WTC11 (cell line): ENCODE data around the gene ASB2. TPM values are rescaled to one million over a fixed set of nuclear protein-coding genes. Genes with fewer than 3 reads are reported as not detected.

Experiments
- ATAC-seq: fragments of 200-7000 bp; cut with Tn5 transposase; 2 replicates; pipeline ENCODE4 v1.10.0; 2021; ENCODE audit warnings: mild to moderate bottlenecking, moderate library complexity
- CTCF ChIA-PET: fragments of 300-600 bp; sonication (Branson Sonifier 250); formaldehyde crosslinking; loops from one replicate; lab custom pipeline; 2021; ENCODE audit warnings: antibody characterized with exemption; lab: Charles Lee
- POLR2A ChIA-PET: fragments of 350-600 bp; sonication (Branson Sonifier 250); formaldehyde crosslinking; loops from one replicate; lab custom pipeline; 2021; ENCODE audit warnings: antibody characterized with exemption; lab: Charles Lee
- DNase-seq: peaks from one replicate; pipeline ENCODE4 v3.0.0; 2021; ENCODE audit warnings: low spot score
- H3K27ac Mint-ChIP-seq: 2 replicates; pipeline ENCODE4 v1.8.0; 2021; ENCODE audit warnings: mixed read lengths
- H3K27me3 Mint-ChIP-seq: 2 replicates; pipeline ENCODE4 v1.8.0; 2021; ENCODE audit warnings: low read depth, mild to moderate bottlenecking, moderate library complexity, mixed read lengths
- H3K36me3 Mint-ChIP-seq: 2 replicates; pipeline ENCODE4 v1.8.0; 2021; ENCODE audit warnings: mixed read lengths
- H3K4me1 Mint-ChIP-seq: 2 replicates; pipeline ENCODE4 v1.8.0; 2022; ENCODE audit warnings: mixed read lengths
- H3K4me3 Mint-ChIP-seq: 2 replicates; pipeline ENCODE4 v1.8.0; 2021; ENCODE audit warnings: mild to moderate bottlenecking, moderate library complexity, mixed read lengths
- H3K9me3 Mint-ChIP-seq: 2 replicates; pipeline ENCODE4 v1.8.0; 2021; ENCODE audit warnings: mixed read lengths
- AFF4 ChIP-seq: sonication (generic); formaldehyde crosslinking; IDR thresholded peaks from 2 replicates; pipeline ENCODE4 v1.8.1; 2023; ENCODE audit warnings: mild to moderate bottlenecking, missing genetic modification reagents, borderline replicate concordance
- ATF6 ChIP-seq: sonication (generic); formaldehyde crosslinking; IDR thresholded peaks from 2 replicates; pipeline ENCODE4 v1.8.1; 2023; ENCODE audit warnings: mild to moderate bottlenecking, missing genetic modification reagents
- E2F5 ChIP-seq: sonication (generic); formaldehyde crosslinking; IDR thresholded peaks from 2 replicates; pipeline ENCODE4 v1.8.1; 2022; ENCODE audit warnings: mild to moderate bottlenecking, moderate library complexity, missing genetic modification reagents
- GABPB1 ChIP-seq: sonication (generic); formaldehyde crosslinking; IDR thresholded peaks from 2 replicates; pipeline ENCODE4 v1.8.1; 2023; ENCODE audit warnings: mild to moderate bottlenecking, missing genetic modification reagents
- HMGXB4 ChIP-seq: sonication (generic); formaldehyde crosslinking; IDR thresholded peaks from 2 replicates; pipeline ENCODE4 v1.8.1; 2023; ENCODE audit warnings: mild to moderate bottlenecking, moderate library complexity, missing genetic modification reagents
- IRF2 ChIP-seq: sonication (generic); formaldehyde crosslinking; IDR thresholded peaks from 2 replicates; pipeline ENCODE4 v1.8.0; 2022; ENCODE audit warnings: low read depth, missing genetic modification reagents, borderline replicate concordance
- NR1H2 ChIP-seq: sonication (generic); formaldehyde crosslinking; IDR thresholded peaks from 2 replicates; pipeline ENCODE4 v1.9.0; 2021; ENCODE audit warnings: mild to moderate bottlenecking, moderate library complexity, missing genetic modification reagents
- NR2C2 ChIP-seq: sonication (generic); formaldehyde crosslinking; IDR thresholded peaks from 2 replicates; pipeline ENCODE4 v1.8.0; 2022; ENCODE audit warnings: mild to moderate bottlenecking, missing genetic modification reagents
- RORB ChIP-seq: fragments of 250-450 bp; sonication (Bioruptor Pico); IDR thresholded peaks from 2 replicates; pipeline ENCODE4 v1.9.0; 2021; ENCODE audit warnings: mild to moderate bottlenecking
- SMAD3 ChIP-seq: sonication (generic); formaldehyde crosslinking; IDR thresholded peaks from 2 replicates; pipeline ENCODE4 v1.8.0; 2022; ENCODE audit warnings: missing genetic modification reagents, mild to moderate bottlenecking, borderline replicate concordance
- ZNF219 ChIP-seq: sonication (generic); formaldehyde crosslinking; IDR thresholded peaks from 2 replicates; pipeline ENCODE4 v1.8.0; 2023; ENCODE audit warnings: missing genetic modification reagents, mild to moderate bottlenecking, borderline replicate concordance
- ZNF416 ChIP-seq: fragments of 250-450 bp; sonication (Bioruptor Pico); IDR thresholded peaks from 2 replicates; pipeline ENCODE4 v1.9.0; 2021; ENCODE audit warnings: mild to moderate bottlenecking, inconsistent platforms
- ZNF423 ChIP-seq: fragments of 250-450 bp; sonication (Bioruptor Pico); IDR thresholded peaks from 2 replicates; pipeline ENCODE4 v2.1.2; 2022; ENCODE audit warnings: mild to moderate bottlenecking, moderate library complexity
- total RNA-seq: library from RNA; stranded (reverse); gene quantifications from 3 replicates; pipeline ENCODE4 v1.2.3, GENCODE V29; 2021
- TF ChIP-seq, protein P1 (sequence below): sonication (generic); formaldehyde crosslinking; conservative IDR thresholded peaks from 2 replicates; pipeline ENCODE4 v1.8.1; 2023; ENCODE audit warnings: mild to moderate bottlenecking, low read depth, missing genetic modification reagents, moderate library complexity
- TF ChIP-seq, protein P2 (sequence below): sonication (generic); formaldehyde crosslinking; IDR thresholded peaks from 2 replicates; pipeline ENCODE4 v1.8.1; 2023; ENCODE audit warnings: mild to moderate bottlenecking, missing genetic modification reagents, moderate library complexity
- TF ChIP-seq, protein P3 (sequence below): sonication (generic); formaldehyde crosslinking; IDR thresholded peaks from 2 replicates; pipeline ENCODE4 v1.8.1; 2023; ENCODE audit warnings: mild to moderate bottlenecking, missing genetic modification reagents, moderate library complexity
- TF ChIP-seq, protein P4 (sequence below): sonication (generic); formaldehyde crosslinking; IDR thresholded peaks from 2 replicates; pipeline ENCODE4 v1.8.0; 2022; ENCODE audit warnings: mild to moderate bottlenecking, missing genetic modification reagents
- TF ChIP-seq, protein P5 (sequence below): fragments of 250-450 bp; sonication (Bioruptor Pico); IDR thresholded peaks from 2 replicates; pipeline ENCODE4 v1.9.0; 2021; ENCODE audit warnings: mild to moderate bottlenecking
- TF ChIP-seq, protein P6 (sequence below): sonication (generic); formaldehyde crosslinking; IDR thresholded peaks from 2 replicates; pipeline ENCODE4 v1.8.0; 2022; ENCODE audit warnings: mild to moderate bottlenecking, missing genetic modification reagents

ASB2 gene
- total RNA-seq, 1 experiment from 2014 or later, result 0.37 TPM

DNA sequence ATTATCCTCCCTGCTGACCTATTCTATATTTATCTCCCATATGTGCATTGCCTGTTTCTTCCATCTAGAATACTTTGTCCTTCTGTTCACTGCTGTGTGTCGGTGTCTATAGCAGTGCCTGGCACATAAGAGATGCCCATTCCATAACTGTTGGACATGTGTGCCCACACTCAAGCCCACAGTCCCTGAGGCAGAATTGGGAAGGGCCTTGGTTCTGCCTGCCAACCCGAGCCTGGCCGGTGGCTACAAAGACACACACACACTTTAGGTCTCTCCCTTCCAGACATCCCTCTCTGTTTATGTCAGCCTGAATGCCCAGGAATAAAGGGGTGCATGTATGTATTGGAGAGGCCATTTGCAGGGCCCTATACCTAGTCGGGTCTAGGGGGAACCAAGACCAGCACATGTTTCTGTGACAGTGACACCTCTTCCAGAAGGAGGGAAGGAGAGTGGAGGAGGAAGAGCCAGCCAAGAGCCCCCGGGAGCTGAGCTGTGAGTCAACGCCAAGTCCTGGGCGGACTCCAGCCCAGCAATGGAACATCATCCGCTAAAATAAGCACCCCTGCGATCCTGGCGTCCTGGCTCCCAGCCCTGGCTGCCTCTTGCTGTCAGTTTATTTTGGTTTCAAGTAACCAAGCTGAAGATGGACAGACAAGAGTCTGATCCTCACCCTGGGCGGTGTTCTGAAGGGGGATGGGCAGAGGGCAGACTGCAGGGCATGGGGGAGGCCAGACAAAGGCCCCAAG is 4.3 kb upstream of the ASB2 start:
- DNase-seq, result no peak
- no peak overlapping the region for H3K4me3 Mint-ChIP-seq
- no peaks in the 10 kb centered on the region; the same call in 1 of the 2 replicates for H3K27me3 Mint-ChIP-seq
- ATAC-seq, result no peak
- CTCF ChIA-PET, result interaction anchor here (1.5 to 7.3 kb wide), 2 partner anchors 41 to 56 kb away, joined by 4 to 71 read pairs; no protein-coding TSS in a partner anchor
- POLR2A ChIA-PET, result no interaction called here
- H3K9me3 Mint-ChIP-seq, result no peaks in the 10 kb centered on the region
- TF ChIP-seq ZNF423 (CRISPR knock-in tag), result no peak
- TF ChIP-seq, protein P1, sequence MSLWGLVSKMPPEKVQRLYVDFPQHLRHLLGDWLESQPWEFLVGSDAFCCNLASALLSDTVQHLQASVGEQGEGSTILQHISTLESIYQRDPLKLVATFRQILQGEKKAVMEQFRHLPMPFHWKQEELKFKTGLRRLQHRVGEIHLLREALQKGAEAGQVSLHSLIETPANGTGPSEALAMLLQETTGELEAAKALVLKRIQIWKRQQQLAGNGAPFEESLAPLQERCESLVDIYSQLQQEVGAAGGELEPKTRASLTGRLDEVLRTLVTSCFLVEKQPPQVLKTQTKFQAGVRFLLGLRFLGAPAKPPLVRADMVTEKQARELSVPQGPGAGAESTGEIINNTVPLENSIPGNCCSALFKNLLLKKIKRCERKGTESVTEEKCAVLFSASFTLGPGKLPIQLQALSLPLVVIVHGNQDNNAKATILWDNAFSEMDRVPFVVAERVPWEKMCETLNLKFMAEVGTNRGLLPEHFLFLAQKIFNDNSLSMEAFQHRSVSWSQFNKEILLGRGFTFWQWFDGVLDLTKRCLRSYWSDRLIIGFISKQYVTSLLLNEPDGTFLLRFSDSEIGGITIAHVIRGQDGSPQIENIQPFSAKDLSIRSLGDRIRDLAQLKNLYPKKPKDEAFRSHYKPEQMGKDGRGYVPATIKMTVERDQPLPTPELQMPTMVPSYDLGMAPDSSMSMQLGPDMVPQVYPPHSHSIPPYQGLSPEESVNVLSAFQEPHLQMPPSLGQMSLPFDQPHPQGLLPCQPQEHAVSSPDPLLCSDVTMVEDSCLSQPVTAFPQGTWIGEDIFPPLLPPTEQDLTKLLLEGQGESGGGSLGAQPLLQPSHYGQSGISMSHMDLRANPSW (CRISPR knock-in tag), result no peak
- TF ChIP-seq ZNF416, result no peak
- TF ChIP-seq, protein P2, sequence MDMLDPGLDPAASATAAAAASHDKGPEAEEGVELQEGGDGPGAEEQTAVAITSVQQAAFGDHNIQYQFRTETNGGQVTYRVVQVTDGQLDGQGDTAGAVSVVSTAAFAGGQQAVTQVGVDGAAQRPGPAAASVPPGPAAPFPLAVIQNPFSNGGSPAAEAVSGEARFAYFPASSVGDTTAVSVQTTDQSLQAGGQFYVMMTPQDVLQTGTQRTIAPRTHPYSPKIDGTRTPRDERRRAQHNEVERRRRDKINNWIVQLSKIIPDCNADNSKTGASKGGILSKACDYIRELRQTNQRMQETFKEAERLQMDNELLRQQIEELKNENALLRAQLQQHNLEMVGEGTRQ, result no peak
- TF ChIP-seq RORB, result no peak
- no peak for TF ChIP-seq HMGXB4 (CRISPR knock-in tag)
- TF ChIP-seq, protein P3, sequence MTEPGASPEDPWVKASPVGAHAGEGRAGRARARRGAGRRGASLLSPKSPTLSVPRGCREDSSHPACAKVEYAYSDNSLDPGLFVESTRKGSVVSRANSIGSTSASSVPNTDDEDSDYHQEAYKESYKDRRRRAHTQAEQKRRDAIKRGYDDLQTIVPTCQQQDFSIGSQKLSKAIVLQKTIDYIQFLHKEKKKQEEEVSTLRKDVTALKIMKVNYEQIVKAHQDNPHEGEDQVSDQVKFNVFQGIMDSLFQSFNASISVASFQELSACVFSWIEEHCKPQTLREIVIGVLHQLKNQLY (CRISPR knock-in tag), result no peak
- no peak for TF ChIP-seq ZNF219 (CRISPR knock-in tag)
- no peak for TF ChIP-seq NR2C2 (CRISPR knock-in tag)
- TF ChIP-seq E2F5 (CRISPR knock-in tag), result no peak
- TF ChIP-seq, protein P4, sequence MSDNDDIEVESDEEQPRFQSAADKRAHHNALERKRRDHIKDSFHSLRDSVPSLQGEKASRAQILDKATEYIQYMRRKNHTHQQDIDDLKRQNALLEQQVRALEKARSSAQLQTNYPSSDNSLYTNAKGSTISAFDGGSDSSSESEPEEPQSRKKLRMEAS (CRISPR knock-in tag), result no peak
- no peak for TF ChIP-seq GABPB1 (CRISPR knock-in tag)
- TF ChIP-seq, protein P5, sequence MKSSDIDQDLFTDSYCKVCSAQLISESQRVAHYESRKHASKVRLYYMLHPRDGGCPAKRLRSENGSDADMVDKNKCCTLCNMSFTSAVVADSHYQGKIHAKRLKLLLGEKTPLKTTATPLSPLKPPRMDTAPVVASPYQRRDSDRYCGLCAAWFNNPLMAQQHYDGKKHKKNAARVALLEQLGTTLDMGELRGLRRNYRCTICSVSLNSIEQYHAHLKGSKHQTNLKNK, result no peak
- no peak for TF ChIP-seq SMAD3 (CRISPR knock-in tag)
- TF ChIP-seq ATF6 (CRISPR knock-in tag), result no peak
- TF ChIP-seq NR1H2, result no peak
- no peak for TF ChIP-seq AFF4 (CRISPR knock-in tag)
- TF ChIP-seq IRF2 (CRISPR knock-in tag), result no peak
- TF ChIP-seq, protein P6, sequence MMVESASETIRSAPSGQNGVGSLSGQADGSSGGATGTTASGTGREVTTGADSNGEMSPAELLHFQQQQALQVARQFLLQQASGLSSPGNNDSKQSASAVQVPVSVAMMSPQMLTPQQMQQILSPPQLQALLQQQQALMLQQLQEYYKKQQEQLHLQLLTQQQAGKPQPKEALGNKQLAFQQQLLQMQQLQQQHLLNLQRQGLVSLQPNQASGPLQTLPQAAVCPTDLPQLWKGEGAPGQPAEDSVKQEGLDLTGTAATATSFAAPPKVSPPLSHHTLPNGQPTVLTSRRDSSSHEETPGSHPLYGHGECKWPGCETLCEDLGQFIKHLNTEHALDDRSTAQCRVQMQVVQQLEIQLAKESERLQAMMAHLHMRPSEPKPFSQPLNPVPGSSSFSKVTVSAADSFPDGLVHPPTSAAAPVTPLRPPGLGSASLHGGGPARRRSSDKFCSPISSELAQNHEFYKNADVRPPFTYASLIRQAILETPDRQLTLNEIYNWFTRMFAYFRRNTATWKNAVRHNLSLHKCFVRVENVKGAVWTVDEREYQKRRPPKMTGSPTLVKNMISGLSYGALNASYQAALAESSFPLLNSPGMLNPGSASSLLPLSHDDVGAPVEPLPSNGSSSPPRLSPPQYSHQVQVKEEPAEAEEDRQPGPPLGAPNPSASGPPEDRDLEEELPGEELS (CRISPR knock-in tag), result no peak
- H3K36me3 Mint-ChIP-seq, result no peaks in the 10 kb centered on the region
- H3K27ac Mint-ChIP-seq, result no peak overlapping the region
- peaks cover 17% of the 10 kb centered on the region for H3K4me1 Mint-ChIP-seq
